Activated naive CD8-positive, alpha-beta T cell treated with anti-CD3 and anti-CD28 coated beads for 36 hours (primary cell): Measurements from ENCODE around the gene ACOT7. TPM values are rescaled to one million over a fixed set of nuclear protein-coding genes. Genes with fewer than 3 reads are reported as not detected.
A peak's percentile ranks its signal among the peaks of the same experiment; 100 is the strongest.

ENCODE experiments used
- DNase-seq: peaks from one replicate; pipeline ENCODE4 v3.0.0; 2021
- H3K27ac Mint-ChIP-seq: one replicate; pipeline ENCODE4 v1.8.0; 2022; ENCODE audit warnings: mild to moderate bottlenecking, moderate library complexity, mixed read lengths
- H3K27me3 Mint-ChIP-seq: one replicate; pipeline ENCODE4 v1.8.0; 2022; ENCODE audit warnings: mild to moderate bottlenecking, mixed read lengths
- H3K36me3 Mint-ChIP-seq: one replicate; pipeline ENCODE4 v1.8.0; 2021; ENCODE audit warnings: mild to moderate bottlenecking, mixed read lengths
- H3K4me1 Mint-ChIP-seq: one replicate; pipeline ENCODE4 v1.8.0; 2021; ENCODE audit warnings: mixed read lengths
- H3K4me3 Mint-ChIP-seq: one replicate; pipeline ENCODE4 v1.8.0; 2022; ENCODE audit warnings: mild to moderate bottlenecking, moderate library complexity, mixed read lengths
- H3K9me3 Mint-ChIP-seq: one replicate; pipeline ENCODE4 v1.8.0; 2022; ENCODE audit warnings: mixed read lengths
- total RNA-seq, 2 experiments: library from RNA; stranded (reverse); gene quantifications; one replicate each; pipeline ENCODE4 v1.2.3, GENCODE V29; 2021

ACOT7 gene
- total RNA-seq, 2 experiments from 2014 or later, result 80.8 to 86.2 TPM

GRCh38 chr1:6427441-6428390 is 34.1 kb upstream of the ACOT7 start:
- H3K4me1 Mint-ChIP-seq, result peaks cover 3% of the 10 kb centered on the region
- no peaks in the 10 kb centered on the region for H3K36me3 Mint-ChIP-seq
- no peak overlapping the region for H3K27ac Mint-ChIP-seq
- no peak for DNase-seq
- peaks cover 35% of the 10 kb centered on the region for H3K27me3 Mint-ChIP-seq
- H3K9me3 Mint-ChIP-seq, result no peaks in the 10 kb centered on the region
- H3K4me3 Mint-ChIP-seq, result no peak overlapping the region

- H3K9me3 Mint-ChIP-seq, result no peaks in the 10 kb centered on the region
- H3K4me1 Mint-ChIP-seq, result peaks cover 3% of the 10 kb centered on the region
- H3K36me3 Mint-ChIP-seq, result no peaks in the 10 kb centered on the region
- H3K4me3 Mint-ChIP-seq, result no peak overlapping the region
- peaks cover 42% of the 10 kb centered on the region for H3K27me3 Mint-ChIP-seq
- no peak overlapping the region for H3K27ac Mint-ChIP-seq
- DNase-seq, result no peak
Measured at GRCh38 chr1:6426972-6427350, 33.4 kb upstream of the ACOT7 start.

- Mint-ChIP-seq H3K4me1 (peaks cover 3% of the 10 kb centered on the region), H3K27me3 (peaks cover 48% of the 10 kb centered on the region), H3K36me3 (no peaks in the 10 kb centered on the region), H3K4me3 (no peak overlapping the region), H3K27ac (no peak overlapping the region), H3K9me3 (no peaks in the 10 kb centered on the region)
- DNase-seq, result no peak
Measured at GRCh38 chr1:6426277-6426971, 32.9 kb upstream of the ACOT7 start.

GRCh38 chr1:6425658-6426057 is 32.1 kb upstream of the ACOT7 start:
- Mint-ChIP-seq H3K4me1 (peaks cover 3% of the 10 kb centered on the region), H3K4me3 (no peak overlapping the region), H3K9me3 (no peaks in the 10 kb centered on the region), H3K27ac (no peak overlapping the region), H3K36me3 (no peaks in the 10 kb centered on the region), H3K27me3 (peaks cover 56% of the 10 kb centered on the region)
- no peak for DNase-seq

GRCh38 chr1:6424619-6425593 is 31.3 kb upstream of the ACOT7 start, which contains the start of gene ESPN:
TSS of gene ESPN (plus strand) at chr1:6424776. CDS start at chr1:6424956, 180 bp downstream.
- no peaks in the 10 kb centered on the region for H3K9me3 Mint-ChIP-seq
- H3K4me3 Mint-ChIP-seq, result peak within 1 kb of the TSS; percentile 14
- DNase-seq, result no peak
- no peaks in the 10 kb centered on the region for H3K36me3 Mint-ChIP-seq
- H3K4me1 Mint-ChIP-seq, result peaks cover 3% of the 10 kb centered on the region
- no peak within 1 kb of the TSS for H3K27ac Mint-ChIP-seq
- H3K27me3 Mint-ChIP-seq, result peaks cover 63% of the 10 kb centered on the region

- Mint-ChIP-seq H3K36me3 (no peaks in the 10 kb centered on the region), H3K27me3 (peaks cover 67% of the 10 kb centered on the region), H3K9me3 (no peaks in the 10 kb centered on the region), H3K4me3 (no peak overlapping the region), H3K4me1 (peaks cover 4% of the 10 kb centered on the region), H3K27ac (no peak overlapping the region)
- no peak for DNase-seq
Measured at GRCh38 chr1:6424000-6424565, 30.5 kb upstream of the ACOT7 start.

- Mint-ChIP-seq H3K4me1 (peaks cover 4% of the 10 kb centered on the region), H3K36me3 (no peaks in the 10 kb centered on the region), H3K27me3 (peaks cover 70% of the 10 kb centered on the region), H3K9me3 (no peaks in the 10 kb centered on the region), H3K27ac (no peak overlapping the region), H3K4me3 (no peak overlapping the region)
- peak; percentile 74 for DNase-seq
Measured at GRCh38 chr1:6423321-6423999, 29.9 kb upstream of the ACOT7 start.

- no peaks in the 10 kb centered on the region for H3K9me3 Mint-ChIP-seq
Measured at GRCh38 chr1:6421266-6421665, 27.7 kb upstream of the ACOT7 start.

GRCh38 chr1:6420454-6421042 is 27.0 kb upstream of the ACOT7 start:
- H3K27ac Mint-ChIP-seq, result no peak overlapping the region
- H3K9me3 Mint-ChIP-seq, result no peaks in the 10 kb centered on the region
- no peak overlapping the region for H3K4me3 Mint-ChIP-seq
- H3K36me3 Mint-ChIP-seq, result no peaks in the 10 kb centered on the region
- H3K4me1 Mint-ChIP-seq, result peaks cover 4% of the 10 kb centered on the region
- H3K27me3 Mint-ChIP-seq, result peaks cover 81% of the 10 kb centered on the region
- DNase-seq, result peak; percentile 20

More at GRCh38 chr1:6421266-6421665, 27.7 kb upstream of the ACOT7 start:
- Mint-ChIP-seq H3K4me1 (peaks cover 4% of the 10 kb centered on the region), H3K27me3 (peaks cover 78% of the 10 kb centered on the region), H3K36me3 (no peaks in the 10 kb centered on the region), H3K27ac (no peak overlapping the region), H3K4me3 (no peak overlapping the region)
- DNase-seq, result no peak

GRCh38 chr1:6419804-6420453 is 26.4 kb upstream of the ACOT7 start, which contains the start of gene HES2:
TSS of gene HES2 (minus strand) at chr1:6419919. CDS start at chr1:6419820, 99 bp downstream.
- peak; percentile 15 for DNase-seq
- H3K36me3 Mint-ChIP-seq, result no peaks in the 10 kb centered on the region
- H3K4me1 Mint-ChIP-seq, result peaks cover 4% of the 10 kb centered on the region
- no peaks in the 10 kb centered on the region for H3K9me3 Mint-ChIP-seq
- H3K4me3 Mint-ChIP-seq, result peak within 1 kb of the TSS; percentile 37
- peaks cover 82% of the 10 kb centered on the region for H3K27me3 Mint-ChIP-seq
- H3K27ac Mint-ChIP-seq, result no peak within 1 kb of the TSS

GRCh38 chr1:6419397-6419803 is 25.8 kb upstream of the ACOT7 start:
- H3K4me1 Mint-ChIP-seq, result peaks cover 8% of the 10 kb centered on the region
- no peak overlapping the region for H3K27ac Mint-ChIP-seq
- peaks cover 86% of the 10 kb centered on the region for H3K27me3 Mint-ChIP-seq
- no peaks in the 10 kb centered on the region for H3K9me3 Mint-ChIP-seq
- DNase-seq, result no peak
- no peaks in the 10 kb centered on the region for H3K36me3 Mint-ChIP-seq
- H3K4me3 Mint-ChIP-seq, result no peak overlapping the region

GRCh38 chr1:6418668-6419396 is 25.3 kb upstream of the ACOT7 start:
- H3K9me3 Mint-ChIP-seq, result no peaks in the 10 kb centered on the region

More at GRCh38 chr1:6418668-6419396, 25.3 kb upstream of the ACOT7 start:
- DNase-seq, result no peak
- H3K4me1 Mint-ChIP-seq, result peaks cover 8% of the 10 kb centered on the region
- no peaks in the 10 kb centered on the region for H3K36me3 Mint-ChIP-seq
- no peak overlapping the region for H3K27ac Mint-ChIP-seq
- H3K4me3 Mint-ChIP-seq, result peak overlapping the region; percentile 37
- peaks cover 86% of the 10 kb centered on the region for H3K27me3 Mint-ChIP-seq
